ENCODE data around the gene NEURL1.
"Not testable (repeated sequence)": the region's sequence is repeated elsewhere in the genome, so short reads cannot be mapped to it uniquely, and the experiment has no call there.

NEURL1 gene

DNA sequence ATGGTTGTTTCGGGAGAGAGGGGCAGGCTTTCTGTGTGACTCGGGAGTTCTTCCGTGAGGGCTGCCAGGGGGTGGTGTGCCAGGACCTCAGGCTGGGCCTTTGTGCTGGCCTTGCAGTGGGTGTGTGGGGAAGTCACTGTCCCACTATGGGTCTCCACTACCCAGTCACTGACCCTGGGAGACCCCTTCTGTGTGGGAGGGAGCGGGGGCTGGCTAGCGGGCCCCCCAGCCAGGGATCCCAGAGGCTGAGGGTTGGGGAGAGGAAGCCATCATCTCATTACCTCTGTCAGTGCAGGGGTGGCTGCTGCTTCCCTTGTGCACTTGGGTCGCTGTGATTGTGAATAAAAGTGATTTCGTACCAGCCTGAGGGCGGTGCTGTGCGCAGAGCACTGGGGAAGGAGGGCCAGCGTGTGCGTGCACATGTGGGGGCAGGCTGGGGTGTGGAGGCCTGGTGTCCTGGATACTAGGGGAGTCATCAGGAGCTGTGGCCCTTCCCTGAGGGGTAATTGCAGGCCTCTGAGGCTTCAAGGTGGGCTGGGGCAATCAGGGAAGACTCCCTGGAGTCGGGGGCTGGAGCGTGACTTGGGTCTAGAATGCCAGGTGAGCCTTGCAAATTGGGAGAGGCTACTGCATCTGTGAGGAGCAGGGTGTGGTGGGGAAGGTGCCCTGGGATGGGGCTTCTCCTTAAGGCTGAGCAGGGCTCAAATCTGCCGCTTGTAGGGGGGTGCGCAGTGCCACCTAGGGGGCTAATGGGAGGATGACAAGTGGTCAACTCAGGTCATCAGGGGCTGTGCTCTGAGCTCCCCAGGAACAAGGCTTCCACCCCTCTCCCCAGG lies 98.9 kb downstream of the NEURL1 start:
- peak; percentile 71 for DNase-seq

DNA sequence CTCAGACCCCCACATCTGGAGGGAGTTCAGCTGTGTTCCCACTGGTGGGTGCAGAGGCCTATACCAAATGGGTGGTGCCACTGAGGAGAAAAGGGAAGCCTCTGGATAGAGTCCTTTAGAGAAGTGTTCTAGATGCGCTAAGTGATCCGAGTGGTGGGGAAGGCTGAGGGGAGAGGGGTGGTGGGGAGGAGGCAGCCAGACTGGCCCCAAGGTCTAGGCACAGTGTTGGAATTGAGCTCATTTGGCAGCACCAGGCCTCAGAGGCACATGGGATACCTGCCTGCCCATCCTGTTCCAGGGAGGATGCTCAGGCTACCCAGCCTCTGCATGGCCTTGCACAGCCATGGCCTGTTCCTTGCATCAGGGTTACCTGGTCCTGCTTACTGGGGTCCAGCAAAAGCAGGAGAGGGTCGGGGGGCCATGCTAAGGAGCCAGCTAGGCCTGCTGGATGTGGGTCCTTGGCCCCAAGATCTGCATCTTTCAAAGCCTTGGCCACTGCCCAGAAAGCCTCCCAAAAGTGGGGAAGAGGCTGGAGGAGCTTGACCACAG lies 99.6 kb downstream of the NEURL1 start:
- DNase-seq: no peak

DNA sequence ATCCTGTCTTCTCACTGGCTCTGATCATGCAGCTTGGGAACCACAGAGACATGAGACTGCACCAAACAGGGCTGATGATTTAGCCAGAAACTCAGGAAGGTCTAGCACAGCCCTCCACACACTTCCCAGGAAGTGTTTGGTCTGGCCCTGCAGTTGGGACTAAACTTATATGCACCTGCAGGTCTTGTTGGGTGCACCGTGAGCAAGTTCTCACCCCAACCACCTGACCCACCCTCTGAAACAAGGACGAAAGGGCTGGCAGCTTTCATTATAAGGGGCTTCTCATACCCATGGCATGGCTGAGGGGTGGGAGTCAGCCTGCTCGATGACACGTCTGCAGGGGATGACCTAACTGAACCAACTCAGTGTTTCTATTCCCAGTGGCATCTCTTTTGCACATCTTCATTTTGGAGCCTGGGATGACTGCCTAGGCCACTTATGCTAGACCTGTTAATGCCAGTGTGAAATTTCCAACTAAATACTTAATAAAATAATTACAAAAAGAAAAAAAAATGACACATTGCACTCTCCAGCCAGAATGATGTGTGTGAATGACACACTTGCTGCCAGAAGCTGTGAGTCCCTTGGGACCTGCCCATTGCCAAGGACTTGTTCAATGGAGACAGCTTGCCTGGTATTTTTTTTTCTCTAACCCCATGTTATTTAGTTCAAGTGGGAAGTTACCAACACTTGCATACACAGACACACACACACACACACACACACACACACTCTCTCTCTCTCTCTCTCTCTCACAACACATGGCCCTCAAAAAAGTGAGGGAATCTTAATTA lies 102.6 kb downstream of the NEURL1 start:
- no peak for DNase-seq

DNA sequence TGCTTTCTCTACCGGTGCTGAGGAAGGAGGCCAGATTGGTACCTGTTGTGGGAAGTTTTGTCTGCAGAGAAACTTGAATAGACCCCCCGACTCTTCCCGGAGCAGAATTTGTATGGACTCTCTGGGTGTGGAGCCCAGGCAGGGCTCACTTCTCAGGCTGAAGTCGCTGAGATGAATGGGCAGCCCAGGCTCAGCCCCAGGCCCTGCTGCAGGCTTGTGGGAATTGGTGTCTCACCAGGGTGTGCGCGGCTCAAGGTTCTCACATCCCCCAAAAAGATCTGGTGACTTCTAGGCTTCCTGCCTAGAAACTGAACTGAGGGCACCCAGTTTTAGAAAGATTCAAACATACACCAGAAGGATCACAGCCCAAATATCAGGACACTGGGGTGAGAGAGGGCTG lies 103.5 kb downstream of the NEURL1 start:
- DNase-seq: no peak

DNA sequence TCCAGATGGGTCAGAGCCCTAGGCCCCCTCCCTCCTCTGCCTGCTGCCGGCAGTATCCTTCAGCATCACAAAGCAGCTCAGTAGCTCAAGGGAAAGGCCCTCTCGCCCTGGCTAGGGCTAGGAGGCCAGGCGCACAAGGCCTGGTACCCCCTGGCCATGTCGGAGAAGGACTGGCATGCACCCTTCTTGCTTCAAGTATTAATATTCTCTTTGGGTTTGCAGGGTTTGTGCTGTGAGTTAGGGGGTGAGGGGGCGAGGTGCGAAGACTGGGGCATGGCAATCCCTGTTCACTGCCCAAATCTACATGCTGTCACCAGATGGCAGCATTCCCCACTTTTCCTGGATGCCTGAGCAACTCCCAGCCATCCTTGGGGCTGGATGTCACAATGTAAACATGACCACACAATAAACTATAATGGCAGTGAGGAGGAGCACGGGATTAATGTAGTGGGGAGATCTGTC lies 105.2 kb downstream of the NEURL1 start:
- peak; percentile 76 for DNase-seq

DNA sequence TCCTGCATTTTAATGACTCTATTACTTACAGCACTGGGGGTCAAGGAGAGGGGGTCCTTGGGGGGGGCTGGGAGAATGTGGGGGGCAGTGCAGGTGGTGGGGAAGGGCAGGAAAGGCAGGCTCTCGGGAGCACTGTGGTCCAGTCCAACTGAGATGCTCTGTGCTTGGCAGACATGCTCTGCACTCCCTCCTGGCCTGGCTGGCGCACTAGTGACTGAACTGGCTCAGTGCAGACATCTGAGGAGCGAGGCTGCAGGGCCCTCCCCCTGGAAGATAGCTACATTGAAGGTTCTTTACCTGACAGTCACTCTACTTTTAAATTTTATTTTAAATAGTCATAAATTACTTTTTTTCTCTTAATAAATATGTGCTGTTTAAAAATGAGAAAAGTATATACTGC lies 105.7 kb downstream of the NEURL1 start:
- DNase-seq: no peak

DNA sequence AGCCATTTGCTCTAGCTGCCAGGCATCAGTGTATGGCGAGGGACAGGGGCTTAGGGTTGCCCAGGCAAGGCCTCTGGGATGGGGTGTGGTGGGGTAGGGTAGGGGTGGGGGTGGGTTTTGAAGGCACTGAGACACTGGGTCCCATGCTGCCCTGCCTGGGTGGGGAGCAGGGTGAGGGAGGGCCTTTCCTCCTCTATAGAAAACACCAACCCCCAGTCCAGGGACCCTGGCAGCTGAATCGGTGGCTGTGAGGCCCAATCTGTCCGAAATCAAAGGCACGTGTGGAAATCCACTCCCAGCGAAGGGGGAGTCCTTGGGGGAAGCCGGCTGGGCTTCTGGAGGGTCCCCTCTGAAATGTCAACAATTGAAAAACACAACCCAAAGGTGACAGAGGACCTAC lies 106.4 kb downstream of the NEURL1 start:
- DNase-seq: no peak

DNA sequence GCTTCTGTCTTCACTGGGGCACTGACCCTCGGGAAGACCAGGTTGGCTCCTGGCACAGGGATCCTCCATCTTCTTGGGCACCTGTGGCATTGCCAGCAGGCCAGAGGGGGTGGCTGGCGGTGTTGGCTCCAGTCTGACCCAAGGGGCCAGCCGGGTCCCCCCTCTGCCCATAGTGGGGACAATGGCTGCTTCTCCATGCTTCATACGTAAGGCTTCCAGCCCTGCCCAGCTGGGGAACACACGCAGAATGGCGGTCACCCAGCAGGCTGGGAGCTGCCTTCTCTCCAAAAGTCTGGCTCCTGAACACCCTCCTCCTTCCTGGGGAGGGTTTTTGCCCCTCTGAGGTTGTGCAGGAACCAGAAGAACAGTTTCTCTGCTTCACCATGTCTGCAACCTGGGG lies 106.8 kb downstream of the NEURL1 start:
- DNase-seq: no peak

DNA sequence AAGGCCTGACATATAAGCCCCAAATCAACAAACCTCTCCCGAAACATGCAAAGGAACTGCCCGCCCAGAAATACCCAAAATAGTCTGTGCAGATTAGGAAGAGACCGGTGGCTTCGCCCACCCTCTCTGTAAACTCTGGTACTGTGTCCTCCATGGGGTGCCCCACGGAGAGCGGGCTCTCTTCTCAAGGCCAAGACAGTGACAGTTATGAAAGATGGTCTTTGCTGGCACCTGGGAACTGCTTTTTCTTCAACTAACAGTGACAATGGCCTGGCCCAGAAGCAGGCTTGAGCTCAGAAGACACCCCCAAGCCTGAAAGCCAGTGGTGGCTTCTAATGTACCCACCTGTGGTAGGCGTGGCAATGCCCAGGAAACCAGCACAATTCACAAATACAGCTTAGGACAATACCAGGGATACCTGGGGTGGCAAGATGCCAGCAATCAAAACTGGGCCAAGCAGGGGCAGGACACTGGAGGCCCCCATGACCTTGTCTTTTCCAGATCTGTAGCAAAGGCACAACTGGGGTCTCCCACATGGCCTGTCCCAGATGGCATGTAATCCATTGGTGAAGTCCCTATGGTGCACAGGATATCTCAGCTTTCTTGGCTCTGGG lies 107.6 kb downstream of the NEURL1 start:
- no peak for DNase-seq

DNA sequence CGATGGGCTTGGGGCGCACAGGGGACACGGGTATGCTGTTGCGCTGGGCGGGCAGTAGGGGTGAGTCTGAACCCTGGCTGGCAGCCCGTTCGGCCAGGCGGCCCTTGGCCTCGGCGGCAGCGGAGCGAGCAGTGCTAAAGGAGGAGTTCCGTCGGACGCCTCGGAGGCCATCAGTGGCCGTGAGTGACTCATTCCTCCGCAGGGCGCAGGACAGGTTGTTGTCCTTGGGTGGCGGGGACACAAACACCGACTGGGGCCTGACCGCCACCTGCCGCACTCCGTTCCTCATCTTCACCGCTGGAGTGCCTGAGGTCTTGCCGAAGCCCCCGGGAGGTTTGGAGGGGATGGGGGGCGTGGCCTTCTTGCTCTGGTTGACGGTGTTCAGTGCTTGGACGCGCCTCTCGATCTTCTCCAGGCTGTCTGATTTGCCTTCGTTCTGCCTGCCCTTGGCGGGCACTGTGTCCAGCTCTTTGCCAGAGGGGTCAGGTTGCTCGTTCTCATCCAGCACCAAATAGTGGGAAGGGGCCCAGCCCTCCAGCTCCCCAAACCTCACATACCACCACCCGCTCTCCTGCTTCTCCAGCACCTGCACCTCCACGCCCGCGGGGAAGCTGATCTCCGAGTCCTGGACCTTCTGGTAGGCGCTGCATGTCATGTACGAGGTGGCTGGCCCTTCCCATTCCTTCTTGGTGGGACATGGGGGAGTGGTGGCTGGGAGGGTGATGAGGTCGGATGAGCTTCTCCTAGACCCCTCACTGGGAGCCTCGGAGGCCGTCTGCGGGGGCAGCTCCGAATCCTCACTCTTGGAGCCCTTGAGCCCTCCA lies 108.7 kb downstream of the NEURL1 start:
- DNase-seq: no peak

DNA sequence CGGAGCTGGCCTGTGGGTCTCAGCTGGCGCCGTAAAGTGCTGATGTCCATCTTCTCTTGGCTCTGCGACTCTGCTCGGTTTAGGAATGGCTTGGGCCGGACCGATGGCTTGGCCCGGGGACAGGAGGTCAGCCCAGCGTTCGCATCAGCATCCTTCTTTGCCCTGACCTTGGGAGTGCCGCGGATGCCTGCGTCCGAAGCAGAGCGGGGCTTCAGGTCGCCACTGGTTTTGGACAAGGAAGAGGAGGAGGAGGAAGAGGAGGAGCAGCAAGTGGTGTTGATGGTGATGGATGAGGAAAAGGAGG lies 109.3 kb downstream of the NEURL1 start:
- DNase-seq: no peak

DNA sequence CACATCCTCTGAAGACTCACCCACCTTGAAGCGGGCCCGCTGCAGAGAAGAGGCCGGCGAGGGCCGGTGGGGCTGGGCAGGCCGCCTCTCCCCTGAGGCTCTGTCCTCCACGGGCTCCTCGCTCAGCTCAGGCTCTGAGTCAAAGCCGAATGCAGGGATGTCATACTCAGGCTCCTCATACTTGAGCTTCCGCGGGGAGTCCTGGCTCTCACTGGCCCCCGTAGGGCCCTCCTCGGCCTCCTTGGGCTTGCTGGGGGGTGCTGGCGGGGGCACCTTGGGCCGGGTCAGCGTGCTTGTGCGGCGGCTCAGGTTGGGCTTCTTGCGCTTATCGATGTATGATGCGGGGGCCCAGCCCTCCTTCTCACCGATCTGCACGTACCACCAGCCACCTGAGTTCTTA lies 109.9 kb downstream of the NEURL1 start:
- DNase-seq: no peak

DNA sequence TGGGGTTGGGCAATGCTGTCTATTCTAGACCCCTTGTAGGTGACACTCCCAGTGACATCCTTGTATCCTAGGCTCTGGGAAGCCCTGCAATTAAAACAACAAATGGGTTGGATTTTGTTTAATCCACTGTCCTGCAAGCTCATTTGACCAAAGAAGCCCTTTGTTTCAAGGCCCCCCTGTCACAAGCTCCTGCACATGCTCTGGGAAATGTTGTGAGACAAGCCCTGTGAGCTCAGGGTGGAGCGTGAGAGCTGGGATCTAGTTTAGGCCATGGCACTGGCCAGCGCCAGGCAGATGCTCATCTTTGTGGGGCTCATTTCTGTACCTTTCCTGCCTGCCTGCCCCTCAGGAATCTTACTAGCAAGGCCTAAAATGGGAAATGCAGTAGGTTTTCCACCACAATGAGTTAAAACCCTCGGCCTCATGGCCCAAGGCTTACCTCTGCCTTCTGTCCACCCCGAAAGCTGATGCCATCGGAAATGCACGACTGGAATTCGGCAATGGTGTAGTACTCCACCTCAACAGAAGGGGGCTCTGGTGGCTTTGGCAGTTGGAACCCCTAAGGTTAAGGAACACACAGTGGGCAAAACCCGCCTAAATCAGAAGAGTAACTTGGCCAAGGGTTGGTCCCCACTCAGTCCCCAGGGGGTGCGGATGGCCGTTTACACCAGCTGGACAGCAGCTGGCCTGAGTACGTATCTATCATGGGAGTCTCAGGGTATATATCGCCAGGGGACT lies 112.0 kb downstream of the NEURL1 start:
- DNase-seq: peak; percentile 78

DNA sequence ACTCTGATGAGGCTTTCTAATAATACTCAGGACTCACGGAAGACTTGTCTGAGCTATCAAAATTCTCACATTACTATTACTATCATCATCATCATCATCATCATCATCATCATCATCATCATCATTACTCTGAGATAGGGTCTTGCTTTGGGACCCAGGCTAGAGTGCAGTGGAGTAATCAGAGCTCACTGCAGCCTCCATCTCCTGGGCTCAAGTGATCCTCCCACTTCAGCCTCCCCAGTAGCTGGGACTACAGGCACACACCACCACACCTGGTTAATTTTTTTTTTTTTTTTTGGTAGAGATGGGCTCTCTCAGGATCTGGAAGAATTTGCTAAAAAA lies 112.6 kb downstream of the NEURL1 start:
- not testable (repeated sequence) for DNase-seq

DNA sequence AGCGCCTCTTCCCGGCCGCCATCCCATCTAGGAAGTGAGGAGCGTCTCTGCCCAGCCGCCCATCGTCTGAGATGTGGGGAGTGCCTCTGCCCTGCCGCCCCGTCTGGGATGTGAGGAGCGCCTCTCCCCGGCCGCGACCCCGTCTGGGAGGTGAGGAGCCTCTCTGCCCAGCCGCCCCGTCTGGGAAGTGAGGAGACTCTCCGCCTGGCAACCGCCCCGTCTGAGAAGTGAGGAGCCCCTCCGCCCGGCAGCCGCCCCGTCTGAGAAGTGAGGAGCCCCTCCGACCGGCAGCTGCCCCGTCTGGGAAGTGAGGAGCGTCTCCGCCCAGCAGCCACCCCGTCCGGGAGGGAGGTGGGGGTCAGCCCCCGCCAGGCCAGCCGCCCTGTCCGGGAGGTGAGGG lies 113.5 kb downstream of the NEURL1 start:
- not testable (repeated sequence) for DNase-seq

DNA sequence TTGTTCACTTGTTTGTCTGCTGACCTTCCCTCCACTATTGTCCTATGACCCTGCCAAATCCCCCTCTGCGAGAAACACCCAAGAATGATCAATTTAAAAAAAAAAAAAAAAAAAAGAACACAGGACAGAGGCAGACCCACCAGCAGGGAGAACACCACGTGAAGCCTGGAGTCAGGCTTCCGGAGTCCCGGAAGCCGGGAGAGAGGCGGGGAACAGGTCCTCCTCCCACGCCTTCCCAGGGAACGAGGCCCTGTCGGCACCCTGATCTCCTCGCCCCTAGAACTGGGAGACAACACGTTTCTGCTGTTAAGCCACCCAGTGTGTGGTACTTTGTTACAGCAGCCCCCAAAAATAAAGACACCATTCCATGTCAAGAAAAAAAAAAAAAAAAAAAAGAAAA lies 114.6 kb downstream of the NEURL1 start:
- not testable (repeated sequence) for DNase-seq

DNA sequence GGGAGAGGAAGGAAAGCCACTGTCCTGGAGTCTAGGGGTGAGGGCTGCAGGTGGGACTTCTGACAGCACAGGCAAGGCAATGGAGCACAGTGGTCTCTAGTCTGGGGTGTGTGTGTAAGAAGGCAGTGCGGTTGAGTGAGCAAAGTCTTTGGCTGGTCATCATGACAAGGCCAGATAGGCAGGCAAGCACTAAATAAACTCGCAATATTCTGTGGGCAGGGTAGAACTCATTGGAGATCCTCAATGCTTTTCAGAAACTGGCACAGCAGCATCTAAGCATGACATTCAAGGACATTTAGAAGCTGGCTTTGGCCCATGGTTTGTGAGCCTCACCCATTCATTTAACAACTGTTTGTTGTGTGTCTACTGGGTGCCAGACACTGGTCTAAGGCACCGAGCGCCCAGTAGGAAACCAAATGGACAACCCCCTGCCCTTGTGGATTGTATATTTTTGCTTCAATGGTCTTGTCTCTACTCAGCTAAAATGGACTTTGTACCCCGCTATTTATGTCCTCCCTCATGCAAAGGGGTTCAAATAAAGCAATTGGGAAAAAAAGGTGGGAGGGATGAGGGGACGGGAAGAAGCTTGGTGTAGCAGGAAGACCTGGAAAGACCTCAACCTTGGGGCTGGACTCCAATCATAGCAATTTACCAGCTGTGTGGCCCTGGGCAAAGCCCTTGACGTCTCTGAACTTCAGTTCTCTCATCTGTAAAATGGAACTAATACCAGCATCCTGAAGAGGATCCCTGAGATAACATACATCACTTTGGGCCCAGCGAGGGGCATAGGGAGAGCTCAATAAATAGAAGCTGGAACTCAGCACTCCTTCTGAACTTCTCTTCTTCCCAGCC lies 116.0 kb downstream of the NEURL1 start:
- DNase-seq: no peak

DNA sequence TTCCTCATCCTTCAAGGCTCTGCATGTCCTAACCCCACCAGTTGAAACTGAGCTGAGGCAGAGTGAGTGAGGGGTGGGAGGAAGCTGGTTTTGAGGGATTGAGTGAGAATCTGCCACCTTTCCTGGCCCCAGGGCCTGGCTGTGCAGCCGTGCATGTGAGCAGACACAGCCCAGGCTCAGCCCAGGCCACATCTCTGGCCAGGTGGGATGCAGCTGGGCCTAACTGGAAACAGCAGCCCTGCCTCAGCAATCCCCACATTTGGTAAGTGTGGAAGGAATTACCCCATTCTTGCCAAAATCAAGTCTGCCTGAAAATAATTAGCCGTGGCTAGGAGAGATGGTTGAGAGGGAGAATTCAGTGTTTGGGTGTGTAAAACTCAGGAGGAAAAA lies 116.6 kb downstream of the NEURL1 start:
- DNase-seq: no peak

DNA sequence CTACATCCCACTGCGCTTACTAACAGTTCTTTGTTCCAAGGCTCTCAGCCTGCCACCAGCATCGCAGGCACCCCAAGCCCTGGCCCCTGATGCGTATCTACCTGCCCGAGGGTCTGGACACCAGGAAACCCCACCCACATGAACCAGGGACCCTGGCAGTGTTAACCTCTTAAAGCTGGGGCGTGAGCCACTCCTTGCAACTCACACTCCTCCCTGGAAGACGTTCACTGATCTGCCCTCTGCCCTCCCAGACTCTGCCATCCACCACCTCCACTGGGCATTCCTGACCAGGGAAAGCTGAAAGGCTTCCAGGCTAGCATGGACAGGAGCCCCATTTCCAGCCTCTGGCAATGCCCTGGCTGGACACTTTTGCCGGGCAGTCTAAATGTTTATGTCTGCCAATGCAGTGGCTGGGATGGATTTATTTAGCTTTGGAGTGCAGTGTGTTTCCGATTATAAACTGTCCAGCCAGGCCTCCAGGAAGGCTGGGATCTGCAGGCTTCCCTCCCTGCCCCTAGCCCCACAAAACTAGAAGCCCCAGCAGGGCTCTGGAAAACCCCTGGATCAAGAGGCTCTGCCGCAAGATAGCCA lies 117.5 kb downstream of the NEURL1 start:
- DNase-seq: no peak

DNA sequence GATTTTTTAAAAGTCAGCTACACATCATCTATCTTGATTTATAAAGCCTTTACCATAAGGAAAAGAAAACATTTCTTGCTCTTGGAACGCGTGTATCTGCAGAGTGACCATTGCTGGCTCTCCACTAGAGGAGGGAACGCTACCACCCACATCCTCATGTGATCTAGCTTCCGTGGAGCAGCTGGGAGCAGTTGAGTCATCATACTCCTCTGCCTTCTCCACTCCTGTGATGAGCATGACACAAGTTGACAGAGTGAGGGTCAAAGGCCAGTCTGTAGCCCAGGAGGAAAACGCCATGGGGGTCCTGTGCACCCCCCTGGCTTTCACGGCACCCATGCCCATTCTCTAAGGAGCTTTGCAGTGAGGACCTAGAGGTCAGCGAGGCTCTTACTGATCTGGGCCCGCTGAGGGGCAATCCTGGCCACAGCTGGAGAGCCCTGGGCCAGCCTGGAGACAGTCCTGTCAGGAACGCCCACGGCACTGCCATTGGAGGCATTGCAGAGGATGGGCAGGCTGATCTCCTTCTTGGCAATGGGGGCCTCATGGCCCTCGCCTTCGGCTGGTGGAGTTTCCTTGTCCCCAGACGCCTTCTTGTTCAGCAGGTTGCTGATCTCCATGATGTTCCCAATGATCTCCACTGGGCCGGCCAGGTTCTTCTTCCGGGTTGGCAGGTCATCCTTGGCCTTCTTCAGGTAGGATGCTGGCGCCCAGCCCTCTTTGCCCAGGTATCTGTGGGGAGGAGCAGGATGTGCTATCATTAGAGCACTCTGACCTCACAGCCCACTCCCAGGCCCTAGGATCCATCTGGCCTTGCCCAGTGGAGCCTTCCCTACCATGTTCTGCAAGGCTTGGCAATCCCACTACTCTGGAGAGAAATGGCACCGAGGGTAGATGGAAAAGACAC lies 119.2 kb downstream of the NEURL1 start:
- no peak for DNase-seq

All from hematopoietic multipotent progenitor cell treated with erythropoietin and hydrocortisone succinate and interleukin-3 and kit ligand, for 4 days (in vitro differentiated cells).